H1 (cell line): Measurements from ENCODE around the gene NGEF. TPM values are rescaled to one million over a fixed set of nuclear protein-coding genes. Genes with fewer than 3 reads are reported as not detected.

ENCODE experiments used
- ASH2L ChIP-seq: fragments of 200-600, 300-600 bp; sonication (generic); IDR thresholded peaks from one replicate; pipeline ENCODE4 v1.7.1; 2017; ENCODE audit warnings: low read length
- BCL11A ChIP-seq, 2 experiments: IDR thresholded peaks; one replicate each; pipeline ENCODE4 v1.6.1; 2011; ENCODE audit warnings: low read depth in 2 of 2, low read length in 2 of 2, mild to moderate bottlenecking in 2 of 2
- CBX5 ChIP-seq: fragments of 300-800, 300-1000 bp; sonication (generic); IDR thresholded peaks from 2 replicates; pipeline ENCODE4 v1.7.1; 2016; ENCODE audit warnings: antibody characterized with exemption, low read length, low read depth
- CHD1 ChIP-seq: IDR thresholded peaks from 2 replicates; pipeline ENCODE4 v1.6.1; 2012; ENCODE audit warnings: low read depth, low read length, improper control_type of control experiment
- CHD7 ChIP-seq: fragments of 300-600 bp; sonication (generic); IDR thresholded peaks from 2 replicates; pipeline ENCODE4 v1.7.1; 2012; ENCODE audit warnings: low read length, moderate library complexity, mild to moderate bottlenecking, inconsistent platforms; ENCODE audit not compliant: insufficient replicate concordance
- KDM4A ChIP-seq: IDR thresholded peaks from one replicate; pipeline ENCODE4 v1.7.1; 2012; ENCODE audit warnings: low read depth, mild to moderate bottlenecking, moderate library complexity, low read length, inconsistent platforms; ENCODE audit not compliant: severe bottlenecking
- RNF2 ChIP-seq: fragments of 200-900, 300-1000 bp; sonication (generic); IDR thresholded peaks from 2 replicates; pipeline ENCODE4 v1.7.1; 2016; ENCODE audit warnings: borderline replicate concordance, low read depth, mild to moderate bottlenecking, antibody characterized with exemption, low read length; ENCODE audit not compliant: poor library complexity, severe bottlenecking; ENCODE audit errors: missing control alignments
- SP2 ChIP-seq: IDR thresholded peaks from 2 replicates; pipeline ENCODE4 v1.6.1; 2012; ENCODE audit warnings: mild to moderate bottlenecking, low read length, inconsistent platforms
- TBP ChIP-seq: IDR thresholded peaks from 2 replicates; pipeline ENCODE4 v1.6.1; 2011; ENCODE audit warnings: low read depth, low read length, improper control_type of control experiment
- TCF12 ChIP-seq: IDR thresholded peaks from 2 replicates; pipeline ENCODE4 v1.6.1; 2011; ENCODE audit warnings: low read depth, mild to moderate bottlenecking, low read length
- polyA plus RNA-seq, 7 experiments: library from polyadenylated mRNA; depleted of rRNA in 3 of 7; stranded (reverse) in 5 of 7; unstranded in 2 of 7; fragments of >200 nt in 5 of 7; fragments of 200-250 nt in 2 of 7; gene quantifications; 1 replicate in 5 of 7; 2 replicates in 1 of 7; 4 replicates in 1 of 7; pipeline versions ENCODE4 v1.2.1 to v1.2.3, GENCODE V29; 2011 to 2013; ENCODE audit warnings: missing spikeins in 2 of 7, mixed read lengths in 2 of 7
- total RNA-seq: library from RNA; stranded (reverse); fragmentation: NEBNext Ultra II Directional; extraction: Animal tissue kit (Norgen Biotek cat#: 25700); gene quantifications from 2 replicates; pipeline ENCODE4 v1.2.1, GENCODE V29; 2021

NGEF gene
- total and polyA plus RNA-seq, 2 of the 8 experiments (the other 6 are each of a cell fraction or from before 2014, with no cell fraction given), result 2.7 to 3.2 TPM

- TF ChIP-seq CHD7 (no peak), TBP (no peak), ASH2L (no peak), RNF2 (no peak), SP2 (no peak), BCL11A (IDR thresholded peaks at IDR 0.05; ENCODE audit: low read depth in 2 of 2, low read length in 2 of 2) (no peak), CBX5 (no peak), TCF12 (no peak), KDM4A (no peak), CHD1 (no peak)
Observed at GRCh38 chr2:232931636-232932035, 81.4 kb downstream of the NGEF start (continued).
